Esophagus squamous epithelium (tissue), 5 donors: ENCODE data around the gene POMT2. TPM values are rescaled to one million over a fixed set of nuclear protein-coding genes. Genes with fewer than 3 reads are reported as not detected.

Experiments used
- DNase-seq: peaks from one replicate; lab custom pipeline; 2025; lab: John Stamatoyannopoulos, UW
- H3K27ac ChIP-seq, 4 donors: fragments of 200-600 bp; sonication (generic); one replicate each; pipeline ENCODE4 v1.5.1; 2016 to 2019; ENCODE audit warnings: mild to moderate bottlenecking in 1 of 4
- H3K27me3 ChIP-seq, 4 donors: fragments of 200-600 bp; sonication (generic); 1 replicate in 3 of 4; 2 replicates in 1 of 4; pipeline versions ENCODE4 v1.5.1 to v1.6.0; 2017 to 2021; ENCODE audit warnings: antibody characterized with exemption in 1 of 4
- H3K36me3 ChIP-seq, 3 donors: fragments of 200-600 bp; sonication (generic); one replicate each; pipeline ENCODE4 v1.5.1; 2016 to 2019
- H3K4me1 ChIP-seq, 3 donors: fragments of 200-600 bp; sonication (generic); one replicate each; pipeline ENCODE4 v1.5.1; 2017 to 2019
- H3K4me3 ChIP-seq, 4 donors: fragments of 200-600 bp; sonication (generic); 1 replicate in 3 of 4; 2 replicates in 1 of 4; pipeline ENCODE4 v1.5.1; 2016 to 2019; ENCODE audit warnings: mild to moderate bottlenecking in 2 of 4, moderate library complexity in 1 of 4
- H3K9me3 ChIP-seq, 3 donors: fragments of 200-600 bp; sonication (generic); one replicate each; pipeline ENCODE4 v1.5.1; 2016 to 2019
- POLR2A ChIP-seq, 4 donors: fragments of 450-650 bp; IDR thresholded peaks; one replicate each; pipeline ENCODE4 v1.6.1; 2017; ENCODE audit warnings: antibody characterized with exemption in 4 of 4, mild to moderate bottlenecking in 4 of 4, moderate library complexity in 3 of 4
- WGBS, 2 donors: methylation state at CpG; one replicate each; pipeline ENCODE4 v1.1.5; 2018; 5-methylcytosine and 5-hydroxymethylcytosine counted together
- intact Hi-C: fragments of 100-400 bp; cut with DNase I; formaldehyde crosslinking; loops from one replicate; pipeline ENCODE4 v1.15.0; 2022
- total RNA-seq, 4 donors: library from RNA; depleted of rRNA; stranded (reverse); fragments of >200 nt; gene quantifications; one replicate each; pipeline ENCODE4 v1.1.0, GENCODE V29; 2016
- TF ChIP-seq, protein P1 (sequence below), 6 experiments: fragments of 450-650 bp in 4 of 6; fragments of 200-600 bp in 2 of 6; sonication (generic) in 2 of 6; IDR thresholded peaks; one replicate each; pipeline ENCODE4 v1.5.1; 2016 to 2019; ENCODE audit warnings: antibody characterized with exemption in 6 of 6, mild to moderate bottlenecking in 4 of 6, moderate library complexity in 4 of 6
- donor health status: DM: yes; HTN: yes; CAD: no.

The POMT2 gene
- total RNA-seq, 4 donors from 2014 or later, result 7.3 to 16.0 (median 8.4) TPM

DNA sequence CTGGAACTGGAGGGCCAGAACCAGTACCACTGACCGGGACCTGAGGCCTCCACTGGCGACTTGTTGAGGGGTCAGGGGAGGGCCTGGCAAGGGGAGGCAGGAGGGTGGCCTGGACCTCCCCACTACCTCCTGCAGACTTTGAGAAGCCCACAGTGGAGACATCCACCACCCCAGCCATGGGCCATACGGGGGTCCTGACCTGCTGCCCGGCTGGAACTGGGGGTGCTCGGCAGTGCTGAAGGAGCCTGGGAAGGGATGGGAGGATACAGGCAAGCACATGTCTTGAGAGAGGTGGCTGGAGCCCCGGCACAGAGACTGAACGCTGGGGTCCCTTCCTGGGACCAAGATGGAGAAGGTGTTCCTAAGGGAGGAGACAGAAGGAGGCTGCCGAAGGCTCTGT is 64.0 kb downstream of the POMT2 start:
- Histone ChIP-seq H3K4me3 (no peak overlapping the region), H3K27me3 (peaks cover 0 to 39% (median 0%) of the 10 kb centered on the region in 4 donors), H3K27ac (no peak overlapping the region), H3K4me1 (no peaks in the 10 kb centered on the region), H3K36me3 (peaks cover 0 to 22% (median 0%) of the 10 kb centered on the region in 3 donors), H3K9me3 (no peaks in the 10 kb centered on the region)
- 80 to 91% methylated on average over 3 to 4 of the region's 8 CpGs for WGBS, 2 donors
- no peak for DNase-seq
- TF ChIP-seq, protein P1, sequence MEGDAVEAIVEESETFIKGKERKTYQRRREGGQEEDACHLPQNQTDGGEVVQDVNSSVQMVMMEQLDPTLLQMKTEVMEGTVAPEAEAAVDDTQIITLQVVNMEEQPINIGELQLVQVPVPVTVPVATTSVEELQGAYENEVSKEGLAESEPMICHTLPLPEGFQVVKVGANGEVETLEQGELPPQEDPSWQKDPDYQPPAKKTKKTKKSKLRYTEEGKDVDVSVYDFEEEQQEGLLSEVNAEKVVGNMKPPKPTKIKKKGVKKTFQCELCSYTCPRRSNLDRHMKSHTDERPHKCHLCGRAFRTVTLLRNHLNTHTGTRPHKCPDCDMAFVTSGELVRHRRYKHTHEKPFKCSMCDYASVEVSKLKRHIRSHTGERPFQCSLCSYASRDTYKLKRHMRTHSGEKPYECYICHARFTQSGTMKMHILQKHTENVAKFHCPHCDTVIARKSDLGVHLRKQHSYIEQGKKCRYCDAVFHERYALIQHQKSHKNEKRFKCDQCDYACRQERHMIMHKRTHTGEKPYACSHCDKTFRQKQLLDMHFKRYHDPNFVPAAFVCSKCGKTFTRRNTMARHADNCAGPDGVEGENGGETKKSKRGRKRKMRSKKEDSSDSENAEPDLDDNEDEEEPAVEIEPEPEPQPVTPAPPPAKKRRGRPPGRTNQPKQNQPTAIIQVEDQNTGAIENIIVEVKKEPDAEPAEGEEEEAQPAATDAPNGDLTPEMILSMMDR (IDR thresholded peaks at IDR 0.05), result no peak
- no peak for TF ChIP-seq POLR2A (IDR thresholded peaks at IDR 0.05)
- intact Hi-C loops, result no loop called here

GRCh38 chr14:77253333-77254190 is 67.1 kb downstream of the POMT2 start:
- no peak overlapping the region for H3K27ac ChIP-seq
- peaks cover 0 to 12% (median 0%) of the 10 kb centered on the region in 4 donors for H3K27me3 ChIP-seq
- TF ChIP-seq, protein P1 (IDR thresholded peaks at IDR 0.05), result no peak
- TF ChIP-seq POLR2A (IDR thresholded peaks at IDR 0.05), result no peak
- no peak for DNase-seq
- no peaks in the 10 kb centered on the region for H3K4me1 ChIP-seq
- intact Hi-C loops, result no loop called here
- H3K4me3 ChIP-seq, result no peak overlapping the region
- WGBS, 2 donors, result 63 to 74% methylated on average over 10 to 11 of the region's 20 CpGs
- H3K9me3 ChIP-seq, result no peaks in the 10 kb centered on the region
- peaks cover 0 to 47% (median 0%) of the 10 kb centered on the region in 3 donors for H3K36me3 ChIP-seq

DNA sequence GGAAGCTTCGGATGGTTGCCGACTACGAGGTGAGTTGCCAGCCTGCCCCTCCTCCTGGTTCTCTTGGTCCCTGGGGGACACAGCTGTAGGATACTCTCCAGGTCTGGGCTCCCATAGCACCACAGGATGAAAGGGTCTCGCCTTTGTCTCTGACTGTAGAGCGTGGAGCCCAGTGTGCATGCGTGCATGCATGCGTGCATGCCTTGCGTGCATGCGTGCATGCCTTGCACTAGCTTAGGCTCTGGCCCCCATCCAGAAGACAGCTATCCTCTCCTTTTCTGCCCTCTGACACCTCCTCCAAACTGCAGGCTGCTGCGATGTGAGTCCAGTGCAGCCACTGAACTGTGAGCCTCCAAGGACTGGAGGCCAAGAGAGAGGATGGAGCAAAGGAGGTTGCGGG is 68.8 kb downstream of the POMT2 start:
- Histone ChIP-seq H3K27me3 (peaks cover 0 to 3% (median 0%) of the 10 kb centered on the region in 4 donors), H3K36me3 (peaks cover 0 to 50% (median 0%) of the 10 kb centered on the region in 3 donors), H3K4me3 (no peak overlapping the region), H3K9me3 (no peaks in the 10 kb centered on the region), H3K4me1 (no peaks in the 10 kb centered on the region), H3K27ac (no peak overlapping the region)
- no peak for DNase-seq
- intact Hi-C loops, result no loop called here
- WGBS, 2 donors, result 87 to 91% methylated on average over 6 to 7 of the region's 11 CpGs
- TF ChIP-seq, protein P1 (IDR thresholded peaks at IDR 0.05), result no peak
- no peak for TF ChIP-seq POLR2A (IDR thresholded peaks at IDR 0.05)

DNA sequence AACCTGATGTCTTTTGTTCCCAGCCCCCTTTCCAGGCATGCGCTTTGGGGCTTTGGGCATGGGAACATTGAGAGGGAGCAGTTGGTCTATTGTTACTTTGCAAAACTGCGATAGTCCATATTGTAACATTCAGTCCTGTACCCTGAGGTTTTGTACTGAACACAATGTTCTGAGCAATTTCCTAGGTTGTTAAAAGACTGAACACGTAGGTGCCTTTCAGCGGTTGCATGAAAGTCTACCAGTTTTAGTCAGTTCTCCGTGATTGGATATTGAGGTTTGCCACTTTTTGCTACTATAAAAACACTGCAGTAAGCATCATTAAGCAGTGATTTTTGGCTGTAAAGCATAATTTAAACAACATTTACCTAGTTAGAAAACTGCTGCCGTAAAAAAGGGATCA is 69.8 kb downstream of the POMT2 start:
- no peak overlapping the region for H3K27ac ChIP-seq
- 73 to 87% methylated on average over 6 of the region's 6 CpGs for WGBS, 2 donors
- TF ChIP-seq POLR2A (IDR thresholded peaks at IDR 0.05), result no peak
- TF ChIP-seq, protein P1 (IDR thresholded peaks at IDR 0.05), result no peak
- intact Hi-C loops, result no loop called here
- no peak for DNase-seq
- H3K4me3 ChIP-seq, result no peak overlapping the region
- peaks cover 0 to 58% (median 5%) of the 10 kb centered on the region in 3 donors for H3K36me3 ChIP-seq
- H3K4me1 ChIP-seq, result no peaks in the 10 kb centered on the region
- no peaks in the 10 kb centered on the region for H3K9me3 ChIP-seq
- H3K27me3 ChIP-seq, result no peaks in the 10 kb centered on the region

DNA sequence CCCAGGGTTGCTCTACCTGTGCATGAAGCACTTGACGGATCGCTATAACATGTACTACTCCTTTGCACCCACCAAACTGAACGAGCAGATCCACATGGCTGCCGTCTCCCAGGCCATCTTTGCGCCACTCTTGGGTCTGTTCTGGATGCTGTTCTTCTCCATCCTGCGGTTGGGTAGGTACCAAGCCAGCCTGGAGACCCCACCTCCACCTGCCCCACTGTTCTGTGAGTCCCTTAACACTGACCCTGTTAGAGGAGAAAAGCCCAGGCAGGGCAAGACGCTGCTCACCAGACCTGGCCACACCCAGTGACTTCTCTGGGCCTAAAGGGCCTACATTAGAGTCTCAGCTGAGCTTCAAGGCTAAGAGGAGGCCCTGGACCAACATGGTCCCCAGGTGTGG is 71.4 kb downstream of the POMT2 start:
- TF ChIP-seq, protein P1 (IDR thresholded peaks at IDR 0.05), result no peak
- no peak overlapping the region for H3K27ac ChIP-seq
- H3K9me3 ChIP-seq, result no peaks in the 10 kb centered on the region
- no peaks in the 10 kb centered on the region for H3K27me3 ChIP-seq
- intact Hi-C loops, result no loop called here
- DNase-seq, result no peak
- H3K36me3 ChIP-seq, result peaks cover 0 to 58% (median 5%) of the 10 kb centered on the region in 3 donors
- H3K4me1 ChIP-seq, result no peaks in the 10 kb centered on the region
- H3K4me3 ChIP-seq, result no peak overlapping the region
- 88% methylated on average over 7 of the region's 7 CpGs; no CpG with 5 or more reads in 1 of the 2 donors for WGBS, 2 donors
